Measurements from ENCODE around the gene ATXN1. TPM values are rescaled to one million over a fixed set of nuclear protein-coding genes. Genes with fewer than 3 reads are reported as not detected.

ATXN1 gene
- total RNA-seq, 4 donors from 2014 or later, result 48.7 to 166 (median 105) TPM

- 80 to 90% methylated on average over 2 to 4 of the region's 4 CpGs for WGBS, 2 donors (ENCODE audit: low coverage in 1 of 2)
- in situ Hi-C loops (cut with MboI; ENCODE audit: low pct_ligation_motif_present in 1 of 4, low pct_unique_long_range_greater_than_20kb in 1 of 4, low sequenced_read_pairs in 3 of 4), result no loop called here
These were observed 72.2 kb downstream of the ATXN1 start for GRCh38 chr6:16688984-16689636.

DNA sequence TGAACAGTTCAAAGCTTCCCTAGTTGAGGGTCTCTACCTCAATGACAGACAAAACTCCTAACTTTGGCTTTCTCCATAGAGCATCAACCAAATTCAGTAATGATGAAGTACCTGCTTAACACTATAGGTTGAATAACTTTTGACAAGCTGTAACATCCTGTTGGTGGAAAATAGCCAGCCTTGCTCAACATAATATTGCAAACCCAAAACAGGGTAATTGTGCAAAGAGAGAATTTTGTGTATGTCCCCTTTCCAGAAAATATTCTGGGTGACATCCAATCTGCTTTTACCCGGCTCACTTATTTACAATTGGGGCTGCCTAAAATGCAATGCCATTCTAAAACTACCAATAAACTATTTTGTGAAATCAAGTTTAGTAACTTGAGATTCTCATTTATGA lies 72.8 kb downstream of the ATXN1 start:
- TF ChIP-seq CTCF (IDR thresholded peaks at IDR 0.05) (no peak), POLR2A (IDR thresholded peaks at IDR 0.05) (no peak), EP300 (IDR thresholded peaks at IDR 0.05; ENCODE audit: low read depth) (no peak), POLR2AphosphoS5 (IDR thresholded peaks at IDR 0.05) (no peak)
- WGBS, 2 donors (ENCODE audit: low coverage in 1 of 2), result 82 to 92% methylated on average over 1 of the region's 1 CpG

More at GRCh38 chr6:16688984-16689636, 72.2 kb downstream of the ATXN1 start:
- TF ChIP-seq CTCF (IDR thresholded peaks at IDR 0.05) (no peak), POLR2AphosphoS5 (IDR thresholded peaks at IDR 0.05) (no peak), POLR2A (IDR thresholded peaks at IDR 0.05) (no peak), EP300 (IDR thresholded peaks at IDR 0.05; ENCODE audit: low read depth) (no peak)
- Histone ChIP-seq H3K4me1 (peaks cover 0 to 32% (median 10%) of the 10 kb centered on the region in 4 donors), H3K9me3 (no peaks in the 10 kb centered on the region), H3K4me3 (no peak overlapping the region), H3K36me3 (no peaks in the 10 kb centered on the region), H3K27ac (no peak overlapping the region), H3K27me3 (no peaks in the 10 kb centered on the region)
- intact Hi-C loops (cut with DNase I; ENCODE audit: low total_unique reads), result no loop called here
- no peak for DNase-seq

GRCh38 chr6:16687045-16687444 lies 74.2 kb downstream of the ATXN1 start:
- WGBS, 2 donors (ENCODE audit: low coverage in 1 of 2), result 79 to 82% methylated on average over 3 of the region's 3 CpGs
- Histone ChIP-seq H3K27ac (no peak overlapping the region), H3K4me1 (peaks cover 0 to 42% (median 17%) of the 10 kb centered on the region in 4 donors), H3K36me3 (no peaks in the 10 kb centered on the region), H3K4me3 (no peak overlapping the region), H3K27me3 (no peaks in the 10 kb centered on the region), H3K9me3 (no peaks in the 10 kb centered on the region)
- intact Hi-C loops (cut with DNase I; ENCODE audit: low total_unique reads) (no loop called here), in situ Hi-C loops (cut with MboI; ENCODE audit: low pct_ligation_motif_present in 1 of 4, low pct_unique_long_range_greater_than_20kb in 1 of 4, low sequenced_read_pairs in 3 of 4) (no loop called here)
- DNase-seq, result no peak
- TF ChIP-seq EP300 (IDR thresholded peaks at IDR 0.05; ENCODE audit: low read depth), result no peak
- TF ChIP-seq POLR2A (IDR thresholded peaks at IDR 0.05), result no peak
- TF ChIP-seq CTCF (IDR thresholded peaks at IDR 0.05), result no peak
- TF ChIP-seq POLR2AphosphoS5 (IDR thresholded peaks at IDR 0.05), result no peak

More for the DNA sequence above, 72.8 kb downstream of the ATXN1 start:
- no peaks in the 10 kb centered on the region for H3K9me3 ChIP-seq
- in situ Hi-C loops (cut with MboI; ENCODE audit: low pct_ligation_motif_present in 1 of 4, low pct_unique_long_range_greater_than_20kb in 1 of 4, low sequenced_read_pairs in 3 of 4), result no loop called here
- DNase-seq, result no peak
- no peak overlapping the region for H3K27ac ChIP-seq
- no peak overlapping the region for H3K4me3 ChIP-seq
- intact Hi-C loops (cut with DNase I; ENCODE audit: low total_unique reads), result no loop called here
- H3K27me3 ChIP-seq, result no peaks in the 10 kb centered on the region
- peaks cover 0 to 38% (median 17%) of the 10 kb centered on the region in 4 donors for H3K4me1 ChIP-seq
- H3K36me3 ChIP-seq, result no peaks in the 10 kb centered on the region

- Histone ChIP-seq H3K9me3 (no peaks in the 10 kb centered on the region), H3K4me1 (peaks cover 0 to 41% (median 17%) of the 10 kb centered on the region in 4 donors), H3K4me3 (no peak overlapping the region), H3K27me3 (no peaks in the 10 kb centered on the region), H3K27ac (no peak overlapping the region), H3K36me3 (no peaks in the 10 kb centered on the region)
- no peak for DNase-seq
- 69 to 88% methylated on average over 7 of the region's 7 CpGs for WGBS, 2 donors (ENCODE audit: low coverage in 1 of 2)
- intact Hi-C loops (cut with DNase I; ENCODE audit: low total_unique reads), result no loop called here
- in situ Hi-C loops (cut with MboI; ENCODE audit: low pct_ligation_motif_present in 1 of 4, low pct_unique_long_range_greater_than_20kb in 1 of 4, low sequenced_read_pairs in 3 of 4), result no loop called here
- TF ChIP-seq POLR2A (IDR thresholded peaks at IDR 0.05), result no peak
- no peak for TF ChIP-seq POLR2AphosphoS5 (IDR thresholded peaks at IDR 0.05)
- no peak for TF ChIP-seq EP300 (IDR thresholded peaks at IDR 0.05; ENCODE audit: low read depth)
- no peak for TF ChIP-seq CTCF (IDR thresholded peaks at IDR 0.05)
These were observed 76.2 kb downstream of the ATXN1 start for GRCh38 chr6:16684896-16685554.

All from transverse colon (tissue), 4 donors.